Adrenal gland (tissue), 5 donors: ENCODE measurements around the gene EXTL1.

Experiments
- POLR2A ChIP-seq, 2 donors: fragments of 450-650 bp; IDR thresholded peaks; one replicate each; pipeline ENCODE4 v1.6.1; 2017; ENCODE audit warnings: antibody characterized with exemption in 2 of 2, mild to moderate bottlenecking in 2 of 2, moderate library complexity in 1 of 2
- TF ChIP-seq, protein P1 (sequence below), 6 experiments: fragments of 450-650 bp in 4 of 6; fragments of 200-600 bp in 2 of 6; sonication (generic) in 1 of 6; IDR thresholded peaks; 1 replicate in 5 of 6; 2 replicates in 1 of 6; pipeline versions ENCODE4 v1.5.1 to v1.8.0; 2016 to 2021; ENCODE audit warnings: antibody characterized with exemption in 6 of 6, mild to moderate bottlenecking in 2 of 6, moderate library complexity in 1 of 6
- donor health status: DM: no; HTN: no; CAD: no.

DNA sequence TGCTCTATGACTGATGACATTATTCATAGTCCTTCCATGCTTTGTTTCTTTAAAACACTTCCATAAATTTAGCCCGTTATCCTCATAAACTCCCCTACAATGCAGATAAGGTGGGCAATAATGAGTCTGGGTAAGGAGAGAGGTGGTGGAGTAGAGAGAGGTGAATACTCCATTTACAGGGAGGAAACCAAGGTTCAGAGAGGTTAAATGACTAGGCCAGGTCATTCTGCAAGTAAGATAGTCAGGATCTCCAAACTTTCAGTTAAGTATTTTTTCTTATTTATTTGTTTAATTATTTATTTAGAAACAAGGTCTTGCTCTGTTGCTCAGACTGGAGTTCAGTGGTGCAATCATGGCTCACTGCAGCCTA is 49.8 kb upstream of the EXTL1 start:
- TF ChIP-seq, protein P1, sequence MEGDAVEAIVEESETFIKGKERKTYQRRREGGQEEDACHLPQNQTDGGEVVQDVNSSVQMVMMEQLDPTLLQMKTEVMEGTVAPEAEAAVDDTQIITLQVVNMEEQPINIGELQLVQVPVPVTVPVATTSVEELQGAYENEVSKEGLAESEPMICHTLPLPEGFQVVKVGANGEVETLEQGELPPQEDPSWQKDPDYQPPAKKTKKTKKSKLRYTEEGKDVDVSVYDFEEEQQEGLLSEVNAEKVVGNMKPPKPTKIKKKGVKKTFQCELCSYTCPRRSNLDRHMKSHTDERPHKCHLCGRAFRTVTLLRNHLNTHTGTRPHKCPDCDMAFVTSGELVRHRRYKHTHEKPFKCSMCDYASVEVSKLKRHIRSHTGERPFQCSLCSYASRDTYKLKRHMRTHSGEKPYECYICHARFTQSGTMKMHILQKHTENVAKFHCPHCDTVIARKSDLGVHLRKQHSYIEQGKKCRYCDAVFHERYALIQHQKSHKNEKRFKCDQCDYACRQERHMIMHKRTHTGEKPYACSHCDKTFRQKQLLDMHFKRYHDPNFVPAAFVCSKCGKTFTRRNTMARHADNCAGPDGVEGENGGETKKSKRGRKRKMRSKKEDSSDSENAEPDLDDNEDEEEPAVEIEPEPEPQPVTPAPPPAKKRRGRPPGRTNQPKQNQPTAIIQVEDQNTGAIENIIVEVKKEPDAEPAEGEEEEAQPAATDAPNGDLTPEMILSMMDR (IDR thresholded peaks at IDR 0.05): no peak
- no peak for TF ChIP-seq POLR2A (IDR thresholded peaks at IDR 0.05)
